Ecto neural progenitor cell (in vitro differentiated cells): ENCODE data around the gene SCRT2.
"Not testable (repeated sequence)": the region's sequence is repeated elsewhere in the genome, so short reads cannot be mapped to it uniquely, and the experiment has no call there.

ENCODE experiments used
- DNase-seq: peaks from one replicate; pipeline ENCODE4 v3.0.0-alpha.2; 2018; ENCODE audit warnings: low spot score

Gene SCRT2

GRCh38 chr20:701401-702129 lies 26.0 kb upstream of the SCRT2 start:
- no peak for DNase-seq

GRCh38 chr20:699811-700338 lies 24.3 kb upstream of the SCRT2 start:
- DNase-seq, result no peak

GRCh38 chr20:699342-699741 lies 23.7 kb upstream of the SCRT2 start:
- no peak for DNase-seq

- no peak for DNase-seq
These were observed 22.7 kb upstream of the SCRT2 start for GRCh38 chr20:698276-698675.

- no peak for DNase-seq
These were observed 22.2 kb upstream of the SCRT2 start for GRCh38 chr20:697826-698225.

- DNase-seq, result no peak
These were observed 19.7 kb upstream of the SCRT2 start for GRCh38 chr20:695165-695866.

GRCh38 chr20:694496-694895 lies 18.9 kb upstream of the SCRT2 start:
- no peak for DNase-seq

GRCh38 chr20:693786-694185 lies 18.2 kb upstream of the SCRT2 start:
- DNase-seq, result not testable (repeated sequence)

GRCh38 chr20:692044-692443 lies 16.4 kb upstream of the SCRT2 start:
- no peak for DNase-seq

- DNase-seq, result no peak
These were observed 14.3 kb upstream of the SCRT2 start for GRCh38 chr20:689947-690346.

- DNase-seq, result no peak
These were observed 13.7 kb upstream of the SCRT2 start for GRCh38 chr20:689348-689747.

GRCh38 chr20:688809-689212 lies 13.2 kb upstream of the SCRT2 start:
- DNase-seq, result peak; percentile 80

GRCh38 chr20:687468-688203 lies 12.0 kb upstream of the SCRT2 start:
- DNase-seq, result no peak

- no peak for DNase-seq
These were observed 9.2 kb upstream of the SCRT2 start for GRCh38 chr20:684676-685319.

- DNase-seq, result no peak
These were observed 6.5 kb upstream of the SCRT2 start for GRCh38 chr20:682123-682522.

GRCh38 chr20:680638-681187 lies 5.1 kb upstream of the SCRT2 start:
- no peak for DNase-seq

GRCh38 chr20:677957-678356 lies 2.4 kb upstream of the SCRT2 start:
- DNase-seq, result no peak

GRCh38 chr20:676967-677366 lies 1.4 kb upstream of the SCRT2 start:
- DNase-seq, result no peak

- DNase-seq, result no peak
These were observed 824 bp upstream of the SCRT2 start for GRCh38 chr20:676315-676937.

- no peak for DNase-seq
These were observed 559 bp downstream of the SCRT2 start for GRCh38 chr20:675033-675452.

- no peak for DNase-seq
These were observed 2.0 kb downstream of the SCRT2 start for GRCh38 chr20:673603-674001.
